Transverse colon (tissue), 4 donors: ENCODE measurements around the gene EPS8. TPM values are rescaled to one million over a fixed set of nuclear protein-coding genes. Genes with fewer than 3 reads are reported as not detected.

ENCODE experiments used
- DNase-seq: peaks from one replicate; pipeline ENCODE4 v3.0.0-alpha.2; 2019
- H3K27ac ChIP-seq, 4 donors: fragments of 200-600 bp; sonication (generic); 2 replicates each; pipeline ENCODE4 v1.5.1; 2016 to 2018; ENCODE audit warnings: inconsistent platforms in 4 of 4
- H3K27me3 ChIP-seq: fragments of 200-600 bp; sonication (generic); 2 replicates; pipeline ENCODE4 v1.5.1; 2017; ENCODE audit warnings: inconsistent platforms
- H3K36me3 ChIP-seq, 4 donors: fragments of 200-600 bp; sonication (generic); 2 replicates each; pipeline ENCODE4 v1.5.1; 2017 to 2019; ENCODE audit warnings: inconsistent platforms in 4 of 4
- H3K4me1 ChIP-seq, 4 donors: fragments of 200-600 bp; sonication (generic); 2 replicates each; pipeline ENCODE4 v1.5.1; 2017 to 2020; ENCODE audit warnings: inconsistent platforms in 4 of 4
- H3K4me3 ChIP-seq, 4 donors: fragments of 200-600 bp; sonication (generic); 1 replicate in 1 of 4; 2 replicates in 3 of 4; pipeline versions ENCODE4 v1.5.1 to v1.6.1; 2017 to 2019; ENCODE audit warnings: inconsistent platforms in 4 of 4
- H3K9me3 ChIP-seq, 2 donors: fragments of 200-600 bp; sonication (generic); 2 replicates each; pipeline ENCODE4 v1.5.1; 2017 to 2019; ENCODE audit warnings: inconsistent platforms in 2 of 2
- EP300 ChIP-seq: sonication (generic); formaldehyde crosslinking; IDR thresholded peaks from one replicate; pipeline ENCODE4 v1.6.1; 2017; ENCODE audit warnings: antibody characterized with exemption, low read depth
- POLR2A ChIP-seq: fragments of 450-650 bp; IDR thresholded peaks from one replicate; pipeline ENCODE4 v1.6.1; 2016; ENCODE audit warnings: antibody characterized with exemption, mild to moderate bottlenecking, moderate library complexity
- POLR2AphosphoS5 ChIP-seq, 3 donors: sonication (generic); formaldehyde crosslinking; IDR thresholded peaks; one replicate each; pipeline ENCODE4 v1.6.1; 2016; ENCODE audit warnings: antibody characterized with exemption in 3 of 3
- WGBS, 2 donors: methylation state at CpG; one replicate each; pipeline ENCODE4 v1.1.5; 2018; ENCODE audit warnings: low coverage in 1 of 2; 5-methylcytosine and 5-hydroxymethylcytosine counted together
- in situ Hi-C, 4 donors: fragments of 200-750 bp; cut with MboI; loops; one replicate each; pipeline versions ENCODE4 v1.15.0 to v1.15.1; 2017; ENCODE audit warnings: low sequenced_read_pairs in 3 of 4, low pct_ligation_motif_present in 1 of 4, low pct_unique_long_range_greater_than_20kb in 1 of 4
- intact Hi-C: fragments of 100-400 bp; cut with DNase I; formaldehyde crosslinking; loops from one replicate; pipeline ENCODE4 v1.15.1; 2023; ENCODE audit warnings: low total_unique reads
- total RNA-seq, 4 donors: library from RNA; depleted of rRNA; stranded (reverse); fragments of >200 nt; gene quantifications; one replicate each; pipeline ENCODE4 v1.1.0, GENCODE V29; 2016
- TF ChIP-seq, protein P1 (sequence below), 5 experiments: fragments of 200-600 bp in 3 of 5; fragments of 450-650 bp in 2 of 5; sonication (generic) in 3 of 5; IDR thresholded peaks; 1 replicate in 2 of 5; 2 replicates in 3 of 5; pipeline ENCODE4 v1.5.1; 2016 to 2017; ENCODE audit warnings: antibody characterized with exemption in 5 of 5, inconsistent platforms in 3 of 5, mild to moderate bottlenecking in 2 of 5, moderate library complexity in 1 of 5

The EPS8 gene
- total RNA-seq, 4 donors from 2014 or later, result 55.1 to 180 (median 140) TPM

DNA sequence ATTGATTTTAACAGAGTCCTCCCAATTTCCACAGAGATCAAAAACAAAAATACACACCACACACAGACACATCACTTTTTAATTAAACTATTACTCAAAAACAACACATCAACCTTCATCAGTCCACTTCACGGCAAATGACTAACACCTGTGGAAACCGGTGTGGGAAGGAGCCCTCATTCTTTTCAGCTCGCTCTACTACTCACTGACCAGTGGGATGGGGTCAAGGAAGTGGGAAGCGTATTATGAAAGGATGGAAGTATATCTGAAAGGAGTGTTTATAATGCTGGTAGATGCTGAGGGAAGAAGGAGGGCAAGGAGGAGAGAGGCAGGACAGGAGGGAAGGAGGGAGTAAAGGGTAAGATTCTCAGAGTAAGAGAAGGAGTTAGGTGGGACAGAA is 156.5 kb downstream of the EPS8 start:
- no peak for TF ChIP-seq EP300
- TF ChIP-seq POLR2AphosphoS5 (IDR thresholded peaks at IDR 0.05), result no peak
- TF ChIP-seq POLR2A, result no peak
- TF ChIP-seq, protein P1, sequence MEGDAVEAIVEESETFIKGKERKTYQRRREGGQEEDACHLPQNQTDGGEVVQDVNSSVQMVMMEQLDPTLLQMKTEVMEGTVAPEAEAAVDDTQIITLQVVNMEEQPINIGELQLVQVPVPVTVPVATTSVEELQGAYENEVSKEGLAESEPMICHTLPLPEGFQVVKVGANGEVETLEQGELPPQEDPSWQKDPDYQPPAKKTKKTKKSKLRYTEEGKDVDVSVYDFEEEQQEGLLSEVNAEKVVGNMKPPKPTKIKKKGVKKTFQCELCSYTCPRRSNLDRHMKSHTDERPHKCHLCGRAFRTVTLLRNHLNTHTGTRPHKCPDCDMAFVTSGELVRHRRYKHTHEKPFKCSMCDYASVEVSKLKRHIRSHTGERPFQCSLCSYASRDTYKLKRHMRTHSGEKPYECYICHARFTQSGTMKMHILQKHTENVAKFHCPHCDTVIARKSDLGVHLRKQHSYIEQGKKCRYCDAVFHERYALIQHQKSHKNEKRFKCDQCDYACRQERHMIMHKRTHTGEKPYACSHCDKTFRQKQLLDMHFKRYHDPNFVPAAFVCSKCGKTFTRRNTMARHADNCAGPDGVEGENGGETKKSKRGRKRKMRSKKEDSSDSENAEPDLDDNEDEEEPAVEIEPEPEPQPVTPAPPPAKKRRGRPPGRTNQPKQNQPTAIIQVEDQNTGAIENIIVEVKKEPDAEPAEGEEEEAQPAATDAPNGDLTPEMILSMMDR (IDR thresholded peaks at IDR 0.05), result no peak
- H3K4me3 ChIP-seq, result no peak overlapping the region
- H3K27me3 ChIP-seq, result no peaks in the 10 kb centered on the region
- no peaks in the 10 kb centered on the region for H3K36me3 ChIP-seq
- intact Hi-C loops (loop anchor here (10.0 kb wide), 1 partner anchor 52 kb away; no protein-coding TSS in a partner anchor), in situ Hi-C loops (no loop called here)
- DNase-seq, result no peak
- peaks cover 4 to 37% (median 16%) of the 10 kb centered on the region in 4 donors for H3K4me1 ChIP-seq
- H3K27ac ChIP-seq, result no peak overlapping the region
- WGBS, 2 donors, result 92 to 95% methylated on average over 4 of the region's 4 CpGs
- no peaks in the 10 kb centered on the region for H3K9me3 ChIP-seq

DNA sequence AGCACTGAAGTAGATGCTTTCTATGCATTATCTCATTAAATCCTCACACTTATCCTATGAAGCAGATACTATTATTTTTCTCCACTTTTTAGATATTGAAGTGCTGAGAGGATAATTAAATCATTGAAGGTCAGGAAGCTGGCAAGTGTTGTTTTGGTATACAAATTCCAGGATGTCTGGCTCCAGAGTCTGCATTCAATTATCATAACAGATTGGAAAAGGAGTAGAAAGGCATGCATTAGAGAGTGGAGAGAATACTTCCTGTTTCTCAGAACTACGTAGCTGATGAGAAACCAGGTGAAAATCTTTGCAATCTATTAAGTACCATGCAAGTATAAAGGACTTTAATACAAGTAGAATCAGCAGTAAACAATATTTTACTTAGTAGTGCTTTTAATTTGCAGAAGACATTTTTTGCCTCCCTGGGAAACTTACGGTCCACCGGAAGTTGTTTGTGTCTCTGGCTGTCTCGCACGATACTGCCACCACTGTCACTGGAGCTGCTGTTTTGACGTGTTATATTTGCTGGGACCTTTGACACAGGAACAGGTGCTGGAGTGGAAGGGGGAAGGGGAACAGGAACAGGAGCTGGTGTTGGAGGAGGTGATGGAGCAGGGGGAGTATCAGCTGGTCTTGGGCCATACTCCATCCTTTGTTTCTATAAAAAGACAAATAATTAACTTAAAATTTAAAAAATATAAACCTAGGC is 158.0 kb downstream of the EPS8 start:
- no peak for DNase-seq
- H3K4me3 ChIP-seq, result no peak overlapping the region
- intact Hi-C loops (loop anchor here (10.0 kb wide), 1 partner anchor 54 kb away; no protein-coding TSS in a partner anchor), in situ Hi-C loops (no loop called here)
- no peaks in the 10 kb centered on the region for H3K9me3 ChIP-seq
- peaks cover 4 to 36% (median 16%) of the 10 kb centered on the region in 4 donors for H3K4me1 ChIP-seq
- WGBS, 2 donors, result 83% methylated on average over 1 to 6 of the region's 6 CpGs
- H3K27me3 ChIP-seq, result no peaks in the 10 kb centered on the region
- no peaks in the 10 kb centered on the region for H3K36me3 ChIP-seq
- TF ChIP-seq, protein P1 (IDR thresholded peaks at IDR 0.05), result no peak
- TF ChIP-seq EP300, result no peak
- no peak for TF ChIP-seq POLR2A
- TF ChIP-seq POLR2AphosphoS5 (IDR thresholded peaks at IDR 0.05), result no peak
- H3K27ac ChIP-seq, result peak overlapping the region; percentile 74 to 78 (median 76)

DNA sequence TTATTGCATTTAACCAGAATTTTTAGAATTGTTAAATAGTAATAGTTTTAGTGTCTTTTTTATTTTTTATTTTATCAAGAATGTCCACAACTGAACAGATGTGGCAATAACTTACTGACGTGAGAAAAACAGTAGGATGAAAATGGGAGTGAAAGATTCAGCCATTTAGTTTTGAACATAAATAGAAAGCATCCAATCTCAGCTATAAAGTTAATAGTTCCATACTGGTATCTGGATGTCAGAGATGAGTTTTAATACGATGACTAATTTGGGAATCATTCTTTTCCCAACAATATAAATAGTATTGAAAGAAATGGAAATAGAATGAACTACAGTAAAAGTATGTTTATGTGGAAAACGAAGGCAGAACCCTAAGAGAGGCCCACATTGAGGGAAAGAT is 159.4 kb downstream of the EPS8 start:
- in situ Hi-C loops, result no loop called here
- no peaks in the 10 kb centered on the region for H3K36me3 ChIP-seq
- DNase-seq, result no peak
- TF ChIP-seq, protein P1 (IDR thresholded peaks at IDR 0.05), result no peak
- TF ChIP-seq EP300, result no peak
- no peak for TF ChIP-seq POLR2AphosphoS5 (IDR thresholded peaks at IDR 0.05)
- TF ChIP-seq POLR2A, result no peak
- H3K4me1 ChIP-seq, result peaks cover 4 to 33% (median 16%) of the 10 kb centered on the region in 4 donors
- no peaks in the 10 kb centered on the region for H3K27me3 ChIP-seq
- 33 to 49% methylated on average over 2 to 3 of the region's 3 CpGs for WGBS, 2 donors
- no peak overlapping the region for H3K4me3 ChIP-seq
- peak overlapping the region; percentile 74 to 78 (median 76) for H3K27ac ChIP-seq
- no peaks in the 10 kb centered on the region for H3K9me3 ChIP-seq
- intact Hi-C loops, result loop anchor here (10.0 kb wide), 1 partner anchor 55 kb away; no protein-coding TSS in a partner anchor

DNA sequence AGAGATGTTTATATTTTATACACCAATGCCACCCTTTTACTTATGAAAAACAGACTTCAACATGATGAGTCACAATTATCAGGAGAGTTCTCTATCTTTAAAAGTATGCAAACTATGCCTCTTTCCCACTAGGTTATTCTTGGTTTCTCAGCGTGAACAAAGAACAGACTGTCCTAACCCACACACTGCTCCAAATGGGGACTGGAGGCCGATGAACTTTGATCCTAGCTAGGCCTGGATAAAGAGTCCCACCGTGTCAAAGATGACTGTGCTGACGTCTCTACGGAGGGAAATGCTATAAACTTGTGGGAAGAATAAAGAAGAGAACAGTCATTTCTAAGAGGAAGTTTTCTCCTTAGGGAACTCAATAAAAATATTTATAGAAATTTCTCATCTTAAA is 160.1 kb downstream of the EPS8 start:
- H3K4me3 ChIP-seq, result no peak overlapping the region
- 11 to 21% methylated on average over 2 to 5 of the region's 5 CpGs for WGBS, 2 donors
- H3K27ac ChIP-seq, result peak overlapping the region; percentile 74 to 78 (median 76)
- peak; percentile 64 for DNase-seq
- intact Hi-C loops (no loop called here), in situ Hi-C loops (no loop called here)
- no peaks in the 10 kb centered on the region for H3K27me3 ChIP-seq
- TF ChIP-seq, protein P1 (IDR thresholded peaks at IDR 0.05), result no peak
- TF ChIP-seq POLR2AphosphoS5 (IDR thresholded peaks at IDR 0.05), result peak; percentile 66 to 78 (median 75)
- peak; percentile 85 for TF ChIP-seq EP300
- TF ChIP-seq POLR2A, result no peak
- no peaks in the 10 kb centered on the region for H3K36me3 ChIP-seq
- no peaks in the 10 kb centered on the region for H3K9me3 ChIP-seq
- peaks cover 4 to 33% (median 16%) of the 10 kb centered on the region in 4 donors for H3K4me1 ChIP-seq
